GM21786 (cell line): ENCODE results near the gene HOXB4.

ENCODE experiments used
- ATAC-seq: cut with Tn5 transposase; IDR thresholded peaks from one replicate; pipeline ENCODE4 v1.9.1; 2021; ENCODE audit not compliant: unreplicated experiment

HOXB4 gene

GRCh38 chr17:48615047-48615962, 37.2 kb upstream of the HOXB4 start, which contains the start of gene HOXB8:
TSS of gene HOXB8 (minus strand) at chr17:48615292. CDS start at chr17:48614704, 588 bp downstream.
- no peak for ATAC-seq

- no peak for ATAC-seq
Observed at GRCh38 chr17:48613862-48614694, 35.9 kb upstream of the HOXB4 start.

DNA sequence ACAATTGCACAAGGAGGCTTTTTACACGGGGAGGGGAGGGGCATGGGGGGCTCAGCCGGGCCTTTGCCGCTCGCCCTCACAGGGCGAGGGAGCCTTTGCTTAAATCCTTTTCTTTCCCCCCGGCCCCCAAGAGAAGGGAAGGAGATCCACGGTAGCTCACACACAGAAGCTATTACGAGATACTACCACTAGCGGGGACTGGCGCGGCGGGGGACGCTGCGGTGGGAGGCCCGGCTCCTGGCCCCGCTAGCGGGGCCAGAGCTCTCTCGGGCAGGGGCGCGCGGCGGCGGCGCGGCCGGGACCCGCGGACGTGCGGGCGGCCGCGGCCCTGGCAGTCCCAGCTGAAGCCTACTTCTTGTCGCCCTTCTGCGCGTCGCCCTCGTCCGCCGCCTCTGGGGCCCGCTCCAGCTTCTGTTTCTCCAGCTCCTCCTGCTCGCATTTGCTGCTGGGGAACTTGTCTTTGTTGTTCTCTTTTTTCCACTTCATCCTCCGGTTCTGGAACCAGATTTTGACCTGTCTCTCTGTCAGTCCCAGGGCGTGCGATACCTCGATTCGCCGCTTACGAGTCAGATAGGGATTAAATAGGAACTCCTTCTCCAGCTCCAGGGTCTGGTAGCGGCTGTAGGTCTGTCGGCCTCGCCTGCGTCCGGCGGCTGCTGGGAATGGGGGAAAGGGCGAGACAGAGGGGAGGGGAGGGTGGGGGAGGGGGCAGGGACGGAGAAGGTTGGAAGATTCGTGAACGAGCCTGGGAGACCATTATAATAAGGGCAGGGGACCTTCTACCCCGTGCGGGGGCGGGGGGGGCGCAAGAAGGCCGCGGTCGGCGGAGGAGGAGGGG, 34.9 kb upstream of the HOXB4 start:
- ATAC-seq, result no peak

DNA sequence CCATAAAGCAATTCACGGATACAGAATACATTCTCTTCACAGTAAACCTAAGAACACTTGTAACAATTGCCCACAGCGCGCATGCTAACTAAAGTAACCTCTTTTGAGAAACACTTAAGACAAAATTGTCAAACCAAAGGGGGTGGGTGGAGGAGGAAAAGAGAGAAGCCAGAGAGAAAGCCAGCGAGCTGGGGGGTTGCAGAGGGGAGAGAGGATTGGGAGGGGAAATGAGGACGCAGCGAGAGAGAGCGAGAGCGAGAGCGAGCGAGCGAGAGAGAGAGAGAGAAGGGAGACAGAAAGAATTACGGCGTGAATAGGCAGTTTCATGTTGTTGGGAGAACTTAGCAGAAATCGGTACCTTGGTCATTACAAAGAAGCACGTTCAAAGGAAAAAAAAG, 34.3 kb upstream of the HOXB4 start:
- ATAC-seq, result no peak

DNA sequence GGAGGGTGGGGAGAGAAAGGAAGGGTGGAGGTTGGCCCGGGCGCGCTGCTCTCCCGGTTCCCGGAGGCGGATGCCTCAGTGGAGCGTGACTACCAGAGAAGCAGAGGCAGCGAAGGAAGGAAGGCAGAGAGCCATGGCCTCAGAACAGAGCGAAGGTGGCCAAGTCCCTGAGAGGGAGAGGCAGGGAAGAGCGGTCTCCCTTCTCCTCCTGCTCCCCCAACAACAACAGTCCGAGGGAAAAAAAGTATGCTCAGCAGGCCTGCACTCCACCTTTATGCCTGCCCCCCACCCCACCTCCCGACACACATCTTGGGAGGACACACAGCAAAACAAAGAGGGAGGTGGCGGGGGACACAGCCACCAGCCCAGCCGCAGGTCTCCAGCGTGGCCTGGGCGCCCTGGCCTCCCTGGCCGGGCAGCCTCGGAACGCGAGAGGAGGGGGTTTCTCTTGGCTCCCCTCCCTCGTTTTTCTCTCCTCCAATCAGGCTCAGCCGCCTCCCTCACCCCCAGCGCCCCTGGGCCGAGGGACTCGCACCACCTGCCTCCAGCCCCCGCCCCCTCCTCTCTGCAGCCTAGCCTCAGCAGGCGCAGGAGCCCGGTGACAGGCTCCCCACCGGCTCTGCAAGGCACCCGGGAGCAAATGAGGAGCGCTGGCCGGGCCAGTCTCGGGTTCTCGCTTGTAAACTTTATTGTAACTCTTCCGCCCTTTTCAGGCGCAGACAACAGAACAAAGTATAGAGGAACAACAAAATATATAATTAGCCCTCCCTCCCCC, 33.7 kb upstream of the HOXB4 start:
- ATAC-seq, result no peak

- ATAC-seq, result no peak
Observed at GRCh38 chr17:48611213-48611612, 33.1 kb upstream of the HOXB4 start.

DNA sequence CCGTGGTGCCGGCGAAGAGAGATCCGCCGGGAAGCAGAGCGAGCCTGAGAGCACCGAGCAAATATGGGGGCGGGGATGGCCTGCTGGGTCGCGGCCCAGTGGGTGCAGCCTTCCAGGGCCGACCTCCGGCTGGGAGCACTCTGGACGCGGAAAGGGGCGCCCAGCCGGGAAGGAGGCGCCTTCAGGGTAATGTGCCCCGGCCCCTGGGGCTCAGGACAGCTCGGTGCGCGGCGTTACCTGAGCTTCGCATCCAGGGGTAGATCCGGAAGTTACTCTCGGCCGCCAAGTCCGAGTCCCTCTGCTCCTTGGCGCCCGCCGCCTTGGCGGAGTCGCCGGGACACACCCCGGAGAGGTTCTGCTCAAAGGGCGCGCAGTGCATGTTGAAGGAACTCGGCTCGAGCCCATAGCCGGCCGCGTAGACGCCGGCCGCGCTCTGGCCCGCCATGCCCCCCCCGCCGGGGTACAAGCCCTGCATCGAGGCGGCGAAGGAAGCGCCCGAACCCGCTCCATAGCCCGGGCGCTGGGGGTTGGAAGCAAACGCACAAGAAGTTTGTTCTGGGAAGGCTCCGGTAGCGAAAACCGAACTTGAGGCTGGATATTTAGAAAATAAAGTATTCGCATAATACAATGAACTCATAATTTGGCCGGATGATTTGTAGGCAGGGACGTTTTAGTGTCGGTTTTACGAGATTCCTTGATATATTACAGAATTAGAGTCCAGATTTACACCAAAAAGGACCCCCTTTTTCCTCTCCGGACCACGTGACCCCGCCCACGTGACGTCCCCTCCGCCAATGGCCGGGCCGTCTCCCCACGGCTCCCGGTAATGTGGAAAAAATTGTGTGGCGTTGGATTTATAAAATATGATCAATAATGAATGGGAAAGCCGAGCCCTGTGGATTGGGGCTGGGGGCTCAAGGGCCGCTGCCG, 32.4 kb upstream of the HOXB4 start, which contains the start of gene HOXB7:
Gene HOXB7, minus strand, starts transcription at position 736 of the 930 bp plus-strand sequence. Its CDS starts 99 bp downstream, at position 637.
- no peak for ATAC-seq

DNA sequence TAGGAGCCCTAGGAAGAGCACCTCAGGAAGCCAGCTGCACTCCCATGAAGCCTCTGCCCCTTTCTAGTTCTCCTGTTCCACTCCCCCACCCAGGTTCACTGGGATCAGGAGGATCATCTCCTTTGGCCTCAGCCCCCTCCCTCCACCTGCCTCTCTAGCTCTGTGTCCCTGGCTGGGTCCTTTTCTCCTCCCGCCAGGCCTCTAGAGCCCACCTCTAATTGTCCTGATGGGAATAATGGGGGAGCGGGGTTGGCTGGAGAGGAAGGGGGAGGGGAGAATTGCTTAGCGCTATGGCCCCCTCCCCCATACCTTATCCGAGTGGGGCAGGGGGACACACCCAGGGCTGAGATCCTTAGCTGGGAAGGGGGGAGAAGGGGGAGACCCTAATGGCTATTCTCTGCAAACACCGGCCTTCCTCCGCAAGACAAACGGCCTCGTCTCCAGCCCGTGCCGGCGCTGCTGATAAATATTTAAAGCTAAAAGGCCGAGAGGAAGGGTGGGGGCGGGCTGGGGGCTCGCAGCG, 31.7 kb upstream of the HOXB4 start:
- ATAC-seq, result no peak

GRCh38 chr17:48609033-48609432, 30.9 kb upstream of the HOXB4 start:
- no peak for ATAC-seq

DNA sequence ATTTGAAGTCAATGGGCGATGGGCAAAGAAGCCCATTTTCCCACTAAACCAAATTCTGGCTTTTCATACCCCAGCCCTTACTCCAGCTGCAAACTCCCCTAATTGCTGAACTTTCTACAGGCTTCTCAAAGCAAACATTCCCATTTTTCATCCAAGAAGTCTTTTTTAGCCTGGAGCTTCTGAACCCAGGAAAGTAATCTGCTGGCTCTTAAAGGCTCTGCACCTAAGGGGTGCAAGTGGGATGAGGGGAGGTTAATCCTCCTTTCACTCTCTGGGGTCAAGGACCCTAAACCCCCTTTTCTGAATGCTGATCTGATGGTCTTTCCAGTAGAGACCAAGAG, 30.3 kb upstream of the HOXB4 start:
- ATAC-seq, result no peak

DNA sequence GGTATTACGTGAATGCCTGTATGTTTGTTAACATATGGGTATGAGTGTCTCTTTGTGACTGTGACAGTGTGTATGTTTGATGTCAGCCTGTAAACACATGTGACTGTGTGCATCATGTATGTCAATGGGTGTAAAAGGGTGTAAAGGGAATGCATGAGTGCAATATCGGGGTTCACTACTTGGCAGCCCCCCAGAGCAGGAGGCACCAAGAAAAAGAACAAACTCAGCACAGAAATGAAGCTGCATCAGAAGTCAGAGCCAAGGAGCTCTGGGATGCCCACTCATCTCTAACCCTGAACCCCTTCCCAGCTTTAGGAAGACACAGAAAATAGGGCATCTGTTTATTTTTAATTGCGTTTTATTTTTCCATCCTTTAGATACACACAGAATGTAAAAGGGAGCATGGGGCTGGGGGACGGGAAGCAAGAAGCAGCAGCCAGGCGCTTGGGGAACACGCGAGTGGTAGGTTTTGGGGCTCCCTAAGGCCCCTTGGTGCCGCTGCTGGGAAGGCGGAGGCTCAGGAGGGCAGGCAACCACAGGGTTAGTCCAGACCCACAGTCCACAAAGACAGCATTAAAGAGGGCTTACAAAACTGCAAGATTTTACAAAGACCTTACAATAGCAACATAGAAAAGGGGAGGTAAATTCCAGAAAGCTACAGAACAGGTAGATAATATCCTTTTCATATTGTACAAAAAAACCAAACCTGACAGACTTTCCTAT, 28.9 kb upstream of the HOXB4 start:
- no peak for ATAC-seq

DNA sequence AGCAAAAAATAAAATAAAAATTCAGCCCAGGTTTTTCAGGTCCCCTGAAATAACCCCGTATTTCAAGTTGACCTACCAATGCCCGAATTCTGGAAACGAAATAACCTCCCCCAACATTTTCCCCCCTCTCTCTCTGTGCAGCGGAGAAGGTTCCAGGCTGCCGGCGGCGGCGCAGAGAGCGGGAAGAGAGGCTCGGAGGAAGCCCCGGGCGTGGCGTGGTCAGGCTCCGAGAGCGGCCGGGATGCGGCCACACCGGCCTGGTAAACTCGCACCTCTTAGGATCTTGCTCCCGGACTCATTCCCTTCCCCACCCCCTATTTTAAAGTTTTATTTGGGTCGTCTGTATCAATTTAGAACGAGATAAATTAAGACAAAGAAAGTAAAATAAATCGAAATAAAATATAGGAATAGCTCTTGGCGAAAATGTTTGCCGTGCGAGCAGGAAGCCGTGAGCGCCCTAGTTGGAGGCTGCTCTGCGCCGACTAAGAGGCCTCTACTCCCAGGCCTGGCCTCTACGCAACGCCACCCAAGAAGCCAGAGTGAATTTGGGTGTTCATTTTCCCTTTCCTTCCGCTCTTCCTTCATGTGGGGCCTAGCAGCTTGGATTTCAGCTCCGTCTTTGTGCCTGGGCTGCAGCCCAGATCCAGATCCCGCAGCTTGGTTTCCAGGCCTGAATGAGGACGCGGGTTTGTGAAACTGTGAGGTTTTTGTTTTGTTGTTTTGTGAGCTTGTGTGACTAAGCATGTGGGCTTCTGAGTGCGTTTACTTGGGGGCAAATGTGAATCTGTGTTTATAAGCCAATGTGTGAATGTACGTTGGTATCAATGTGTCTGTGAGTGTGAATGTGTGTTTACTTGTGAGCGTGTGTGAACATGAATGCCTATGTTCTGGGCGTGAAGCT, 28.1 kb upstream of the HOXB4 start:
- ATAC-seq, result no peak

- ATAC-seq, result no peak
Observed at GRCh38 chr17:48605409-48605919, 27.3 kb upstream of the HOXB4 start.

DNA sequence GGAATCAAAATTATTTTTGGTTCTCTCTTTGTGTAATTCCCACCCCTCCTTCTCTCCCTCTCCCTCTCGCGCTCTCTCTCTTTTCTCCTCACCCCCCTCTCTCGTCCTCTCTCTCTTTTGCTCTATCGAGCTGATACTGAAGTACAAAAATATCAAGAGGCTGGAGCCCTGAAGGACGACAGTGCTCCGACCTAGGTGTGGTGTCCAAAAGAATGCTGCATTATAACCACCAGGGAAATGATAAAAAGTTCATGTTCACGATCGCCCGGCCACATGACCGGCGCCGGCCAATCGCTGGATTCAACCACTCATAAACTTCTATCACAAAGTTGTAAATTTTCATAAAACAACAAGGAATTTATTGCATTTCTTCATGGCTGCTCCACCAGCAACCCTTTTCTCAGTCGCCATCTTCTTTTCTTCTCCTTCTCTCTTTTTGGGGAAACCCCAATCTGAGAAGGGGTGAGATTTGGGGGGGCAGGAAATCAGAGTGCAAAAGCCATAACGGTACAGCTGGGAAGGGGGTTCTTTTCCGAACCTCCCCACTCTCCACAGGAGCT, 26.7 kb upstream of the HOXB4 start, which contains the start of gene HOXB6:
Gene HOXB6, minus strand, starts transcription at position 217 of the 560 bp plus-strand sequence. CDS start 6,836 bp downstream, outside the sequence.
- ATAC-seq, result no peak

DNA sequence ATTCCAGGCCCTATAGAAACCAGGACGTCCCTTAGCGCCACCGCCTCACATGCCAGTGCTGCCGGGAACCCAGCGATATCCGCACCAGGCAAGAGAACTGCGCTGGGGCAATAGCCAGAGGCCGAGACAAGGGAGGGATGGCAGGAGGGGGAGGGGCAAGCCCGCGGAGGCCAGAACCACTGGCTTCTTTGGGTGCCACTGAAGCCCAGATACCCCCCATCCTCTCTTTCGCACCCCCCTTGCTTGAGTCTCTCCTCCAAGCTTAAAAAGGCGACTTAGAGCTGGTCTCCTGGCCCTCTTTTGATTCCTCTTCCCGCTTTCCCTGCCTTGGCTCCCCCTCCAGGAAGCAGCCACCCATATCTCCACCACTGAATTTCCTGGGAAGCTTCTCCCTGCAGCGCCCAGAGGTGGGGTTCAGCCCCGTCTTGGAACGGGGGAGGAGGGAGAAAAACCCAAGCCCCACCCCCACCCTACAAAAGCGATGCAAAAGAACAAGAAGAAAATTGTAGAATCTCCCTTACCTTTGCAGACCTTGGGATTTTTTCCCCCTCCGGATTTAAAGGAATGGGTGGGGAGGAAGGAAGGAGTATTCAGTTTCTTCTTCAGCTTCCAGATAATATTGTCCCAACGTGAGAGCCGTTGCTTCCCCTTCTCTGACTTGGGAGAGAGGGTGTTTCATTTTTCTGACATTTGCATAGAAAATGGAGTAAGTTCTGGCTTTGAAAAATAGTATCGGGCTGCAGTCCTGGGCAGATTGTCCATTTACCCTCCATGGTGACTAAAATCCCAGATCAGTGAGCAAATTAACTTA, 26.0 kb upstream of the HOXB4 start:
- no peak for ATAC-seq
